RPMI8226 (cell line): Measurements from ENCODE around the gene PDZD7.

Experiments used
- DNase-seq: peaks from one replicate; pipeline ENCODE4 v3.0.0-alpha.2; 2015

The PDZD7 gene

GRCh38 chr10:101060951-101061623 lies 30.2 kb upstream of the PDZD7 start:
- DNase-seq, result peak; percentile 95

DNA sequence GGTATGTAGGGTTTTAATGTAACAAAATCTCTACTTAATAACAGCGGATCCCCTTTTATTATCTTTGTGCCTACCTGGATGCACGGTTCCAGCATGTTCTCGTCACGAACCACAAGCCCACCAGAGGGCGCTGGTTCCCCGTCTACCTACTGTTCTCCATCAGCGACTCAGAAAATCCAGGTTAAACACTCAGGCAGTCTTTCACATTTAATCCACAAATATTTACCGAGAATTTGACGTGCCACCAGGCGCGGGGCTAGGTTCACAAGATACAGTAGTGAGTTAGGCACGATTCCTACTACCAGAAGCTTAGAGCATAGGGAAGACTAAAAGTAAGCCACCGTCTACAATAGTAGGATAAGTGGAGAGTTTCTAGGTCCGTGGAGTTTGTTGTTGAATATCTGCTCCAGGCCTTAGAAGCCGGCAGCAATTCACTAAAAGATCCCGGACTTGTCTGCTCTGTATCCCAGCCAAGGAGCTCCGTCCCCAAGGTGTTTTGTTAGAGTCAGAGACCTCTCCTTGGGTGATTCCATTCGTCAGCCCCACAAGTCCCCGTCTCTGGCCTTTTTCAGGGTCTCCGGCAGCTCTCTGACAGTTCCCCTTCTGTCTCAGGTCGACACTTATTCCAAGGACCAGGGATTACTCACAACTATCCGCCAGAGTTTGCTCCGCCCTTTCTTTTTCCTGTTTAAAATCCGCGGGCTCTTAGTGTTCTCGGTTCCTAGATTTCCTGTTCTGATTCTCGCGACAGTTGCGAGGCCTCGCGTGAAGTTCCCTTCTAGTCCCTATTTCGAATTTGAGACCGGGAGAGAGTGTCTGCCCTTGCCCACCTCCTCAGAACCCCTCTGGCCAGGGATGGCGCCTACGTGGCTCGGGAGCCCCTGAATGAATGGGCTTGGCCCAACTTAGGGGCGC lies 29.4 kb upstream of the PDZD7 start:
- DNase-seq, result peak; percentile 90

DNA sequence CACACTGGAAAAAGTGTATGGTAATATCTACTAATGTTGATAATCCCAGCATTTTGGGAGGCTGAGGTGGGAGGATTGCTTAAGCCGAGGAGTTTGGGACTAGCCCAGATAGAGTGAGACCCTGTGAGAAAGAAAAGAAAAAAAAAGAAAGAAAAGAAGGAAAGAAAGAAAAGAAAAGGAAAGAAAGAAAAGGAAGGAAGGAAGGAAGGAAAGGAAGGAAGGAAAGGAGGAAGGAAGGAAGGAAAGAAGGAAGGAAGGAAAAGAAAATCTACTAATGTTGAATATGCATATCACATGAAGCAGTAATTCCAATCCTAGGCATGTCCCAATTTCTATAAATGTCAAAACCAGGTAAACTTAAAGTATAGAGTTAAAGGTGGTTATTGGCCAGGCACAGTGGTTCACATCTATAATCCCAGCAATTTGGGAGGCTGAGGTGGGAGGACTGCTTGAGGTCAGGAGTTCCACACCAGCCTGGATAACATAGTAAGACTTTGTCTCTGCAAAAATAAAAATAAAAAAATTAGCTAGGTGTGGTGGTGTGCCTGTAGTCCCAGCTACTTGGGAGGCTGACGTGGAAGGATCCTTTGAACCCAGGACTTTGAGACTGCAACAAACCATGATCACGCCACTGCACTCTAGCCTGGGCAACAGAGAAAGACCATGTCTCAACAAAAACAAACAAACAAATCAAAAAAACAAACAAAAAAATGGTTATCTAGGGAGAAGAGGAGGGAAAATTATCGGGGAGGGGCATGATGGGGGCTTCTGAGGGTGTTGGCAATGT lies 25.6 kb upstream of the PDZD7 start:
- DNase-seq, result no peak

DNA sequence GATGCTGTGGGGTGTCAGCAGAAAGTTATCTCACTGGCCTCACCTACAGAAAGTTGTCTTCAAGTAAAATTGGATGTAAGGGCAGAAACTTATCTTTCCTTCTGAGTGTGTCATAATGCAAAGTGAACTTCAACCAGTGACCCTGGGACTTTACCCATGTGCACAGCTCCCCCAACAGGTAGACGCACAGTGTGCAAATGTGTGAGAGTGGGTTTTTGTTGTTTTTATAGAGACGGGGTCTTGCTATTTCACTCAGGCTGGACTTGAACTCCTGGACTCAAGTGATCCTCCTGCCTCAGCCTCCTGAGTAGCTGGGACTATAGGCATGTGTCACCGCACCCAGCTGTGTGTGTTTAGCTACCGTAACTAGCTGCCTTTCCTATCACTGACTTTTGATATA lies 24.5 kb upstream of the PDZD7 start:
- DNase-seq, result no peak

DNA sequence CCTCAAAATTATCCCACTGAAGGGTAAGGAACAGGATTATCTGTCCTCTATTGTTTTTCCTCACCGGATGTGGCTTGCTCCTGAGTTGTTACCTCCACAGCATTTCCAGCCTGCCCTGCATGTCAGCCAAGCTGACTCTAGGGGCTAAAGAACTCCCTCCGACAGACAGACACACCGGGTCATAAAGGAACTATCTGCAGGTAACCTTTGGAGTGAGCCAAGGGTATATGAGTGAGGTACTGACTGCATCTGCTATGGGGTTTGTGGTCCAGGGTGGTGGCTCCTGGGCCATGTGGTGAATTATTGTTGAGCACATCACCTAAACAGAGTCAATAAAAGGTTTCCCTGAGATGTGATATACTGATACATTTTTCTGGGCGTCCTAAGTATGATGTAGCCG lies 23.9 kb upstream of the PDZD7 start:
- DNase-seq, result no peak

GRCh38 chr10:101054351-101054750 lies 23.4 kb upstream of the PDZD7 start:
- DNase-seq, result no peak

GRCh38 chr10:101053516-101053915 lies 22.6 kb upstream of the PDZD7 start:
- DNase-seq, result no peak

DNA sequence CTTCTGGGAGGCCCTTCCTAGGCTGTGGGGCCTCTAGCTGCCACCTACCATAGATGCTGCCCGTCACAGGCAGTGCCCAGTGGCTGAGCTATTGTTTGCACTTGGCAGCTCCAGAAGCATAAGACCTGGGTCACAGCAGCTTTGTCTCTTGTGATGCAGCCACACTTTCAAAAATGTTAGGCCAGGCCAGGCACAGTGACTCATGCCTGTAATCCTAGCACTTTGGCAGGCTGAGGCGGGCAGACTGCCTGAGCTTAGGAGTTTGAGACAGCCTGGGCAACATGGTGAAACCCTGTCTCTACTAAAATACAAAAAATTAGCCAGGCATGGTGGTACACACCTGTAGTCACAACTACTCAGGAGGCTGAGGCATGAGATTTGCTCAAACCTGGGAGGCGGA lies 21.4 kb upstream of the PDZD7 start:
- DNase-seq, result no peak

GRCh38 chr10:101050208-101051069 lies 19.5 kb upstream of the PDZD7 start:
- peak; percentile 71 for DNase-seq

DNA sequence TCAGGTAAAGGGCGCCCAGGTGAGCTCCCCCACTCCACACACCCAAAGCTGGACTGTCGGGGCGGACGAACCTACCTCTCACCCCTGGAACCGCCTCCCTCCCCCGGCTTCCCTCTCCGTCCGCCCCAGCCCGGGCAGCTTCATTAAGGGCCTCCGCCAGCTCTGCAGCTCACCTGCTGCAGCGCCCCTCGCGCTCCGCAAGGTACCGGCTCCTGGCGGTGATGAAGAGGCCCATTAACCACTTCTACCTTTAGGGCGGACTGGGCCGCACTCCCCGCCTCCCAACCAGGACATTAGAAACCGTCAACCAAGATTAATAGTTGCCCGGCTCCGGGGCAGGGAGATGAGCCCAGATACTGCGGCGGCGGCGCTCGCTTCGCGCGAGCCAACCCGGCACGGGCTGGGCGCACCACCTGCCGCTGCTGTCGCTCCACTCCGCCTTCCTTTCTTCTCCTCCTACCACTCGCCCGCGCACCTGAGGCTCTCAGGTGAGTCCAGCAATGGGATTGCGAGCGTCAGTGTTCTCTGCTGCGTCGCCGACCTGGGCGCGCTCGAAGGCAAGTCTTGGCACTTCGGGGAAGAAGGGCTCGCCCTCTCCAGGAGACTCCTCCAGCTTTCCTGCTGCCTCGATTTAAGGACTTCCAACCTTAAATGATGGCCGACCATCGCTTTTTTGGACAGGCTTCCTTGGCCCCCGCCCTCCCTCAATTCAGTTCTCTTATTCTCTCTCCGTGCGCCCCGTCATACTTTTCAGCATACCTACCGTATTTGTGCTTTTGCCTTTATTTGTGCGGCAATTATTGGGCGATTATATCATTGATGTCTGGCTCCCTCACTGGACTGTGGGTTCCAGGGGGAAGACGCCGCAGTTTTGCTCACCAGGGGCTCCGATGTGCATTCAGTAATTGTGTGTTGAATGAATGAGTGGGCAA lies 17.3 kb upstream of the PDZD7 start:
- no peak for DNase-seq

GRCh38 chr10:101047268-101047667 lies 16.3 kb upstream of the PDZD7 start:
- DNase-seq, result no peak

DNA sequence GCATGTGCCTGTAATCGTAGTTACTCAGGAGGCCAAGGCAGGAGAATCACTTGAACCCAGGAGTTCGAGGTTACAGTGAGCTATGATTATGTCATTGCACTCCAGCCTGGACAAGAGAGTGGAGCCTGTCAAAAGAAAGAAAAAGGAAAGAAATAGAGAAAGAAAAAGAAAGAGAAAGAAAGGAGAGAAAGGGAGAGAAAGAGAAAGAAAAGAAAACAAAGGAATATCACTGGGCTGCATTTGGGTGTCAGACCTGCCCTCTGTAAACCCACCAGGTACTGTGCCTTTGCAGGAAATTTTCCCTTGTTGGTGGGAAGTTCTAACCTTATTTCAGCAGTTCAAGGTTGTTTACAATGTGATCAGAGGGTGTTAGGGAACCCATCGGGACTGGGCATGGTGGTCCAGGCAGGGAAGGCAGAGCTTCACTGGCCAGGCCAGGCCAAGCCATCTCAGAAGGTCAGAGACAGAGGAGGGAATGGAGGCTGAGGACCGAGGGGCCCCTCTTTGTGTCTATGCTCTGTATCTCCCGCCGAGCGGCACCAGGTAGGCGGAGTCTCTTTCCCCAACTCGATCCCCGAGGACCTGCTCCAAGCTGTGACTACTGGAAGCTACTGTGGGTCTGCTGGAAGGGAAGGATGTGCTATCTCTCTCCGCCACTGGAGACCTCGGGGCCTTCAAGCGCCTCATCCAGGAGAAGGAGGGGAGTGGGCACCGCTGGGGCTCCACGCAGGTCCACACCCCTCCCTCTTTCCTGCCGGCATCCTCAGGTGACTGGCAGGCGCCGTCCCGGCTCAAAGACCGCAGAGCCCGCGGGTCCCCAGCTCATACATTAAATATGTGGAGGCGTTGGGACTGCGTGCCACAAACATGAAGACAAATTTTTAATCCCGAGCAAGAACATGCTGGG lies 15.7 kb upstream of the PDZD7 start:
- DNase-seq, result no peak

DNA sequence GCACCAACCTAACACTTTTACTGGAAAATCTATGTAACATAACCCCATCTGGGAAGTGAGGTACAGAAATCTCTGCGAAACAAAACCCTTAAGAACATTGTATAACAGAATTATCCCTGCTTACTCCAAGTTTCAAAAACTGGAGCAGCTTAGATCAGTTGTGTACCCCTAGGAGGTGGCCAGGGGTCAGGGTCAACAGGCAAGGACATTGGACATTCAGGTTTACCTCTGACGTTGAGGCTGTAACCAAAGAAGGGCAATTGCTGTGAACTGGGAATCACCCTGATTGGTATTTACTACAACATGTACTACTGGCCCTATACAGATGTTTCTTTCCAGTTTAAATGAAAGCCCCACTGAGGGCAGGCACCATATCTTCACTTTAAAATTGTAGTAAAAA lies 13.2 kb upstream of the PDZD7 start:
- no peak for DNase-seq

DNA sequence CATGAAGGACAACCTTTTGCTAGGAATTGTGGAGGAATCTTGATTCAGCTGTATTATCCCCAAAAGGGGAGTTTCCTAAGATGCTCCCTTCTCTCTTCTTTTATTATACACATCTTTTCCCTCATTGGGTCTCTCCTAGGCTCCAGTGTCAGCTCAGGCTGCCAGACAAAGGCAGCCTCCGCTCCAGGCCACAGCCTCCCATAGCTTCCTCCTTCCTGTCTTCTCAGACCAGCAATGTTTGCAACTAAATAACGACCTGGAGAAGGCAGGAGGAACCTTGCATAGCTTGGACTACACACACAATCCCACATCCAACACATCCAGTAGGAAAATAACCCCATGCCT lies 12.4 kb upstream of the PDZD7 start:
- no peak for DNase-seq

DNA sequence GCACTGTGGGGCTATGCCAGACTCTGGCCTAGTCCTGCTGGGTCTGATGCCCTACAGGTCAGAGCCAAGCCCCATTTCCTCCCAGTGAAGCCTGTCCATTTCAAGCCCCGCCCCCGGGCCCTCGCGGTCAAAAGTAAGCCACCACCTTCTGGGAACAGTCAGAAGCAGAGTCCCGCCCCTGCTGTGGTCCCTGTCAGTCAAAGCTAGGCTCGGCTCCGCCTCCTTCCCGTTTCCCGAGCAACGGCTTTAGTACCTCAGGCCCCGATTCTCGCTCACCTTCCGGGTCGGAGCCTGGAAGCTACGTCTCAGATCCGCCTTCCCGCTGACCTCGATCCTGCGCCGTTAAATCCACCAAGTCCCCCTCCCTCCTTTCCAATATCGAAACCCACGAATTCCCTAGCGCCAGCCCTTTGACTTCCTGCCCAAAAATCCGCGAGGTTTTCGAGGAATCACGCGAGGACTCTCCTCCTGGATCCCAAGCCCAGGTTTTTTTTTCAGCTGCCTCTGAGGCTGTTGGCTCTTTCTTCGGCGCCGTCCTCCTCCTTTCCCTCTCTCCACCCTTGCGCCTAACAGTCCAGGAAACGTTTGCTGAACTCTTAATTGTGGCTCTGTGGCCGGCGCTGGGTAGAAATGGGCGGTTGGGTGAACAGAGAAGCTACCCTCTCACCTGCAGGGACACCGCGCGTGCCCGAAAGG lies 11.9 kb upstream of the PDZD7 start:
- peak; percentile 94 for DNase-seq

DNA sequence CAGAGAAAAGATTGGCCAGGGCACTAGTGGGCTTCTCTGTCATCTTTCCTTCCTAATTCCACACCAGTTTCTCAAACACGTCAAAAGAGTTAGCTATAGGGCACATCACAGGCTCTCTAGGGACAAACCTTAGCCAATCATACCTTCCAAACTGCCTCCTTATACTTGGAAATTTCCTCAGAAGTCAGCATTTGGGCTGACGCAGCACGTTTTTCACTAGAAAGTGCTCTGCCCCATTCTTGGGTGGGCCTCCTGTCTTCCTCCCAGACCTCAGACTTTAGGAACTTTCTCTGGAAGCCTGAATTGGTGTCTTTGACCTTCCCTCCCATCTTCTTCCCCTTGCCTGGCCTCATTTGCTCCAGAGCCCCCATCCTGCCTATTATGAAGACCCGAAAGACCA lies 11.2 kb upstream of the PDZD7 start:
- no peak for DNase-seq

- DNase-seq, result peak; percentile 74
Measured at GRCh38 chr10:101041252-101041761, 10.4 kb upstream of the PDZD7 start.

DNA sequence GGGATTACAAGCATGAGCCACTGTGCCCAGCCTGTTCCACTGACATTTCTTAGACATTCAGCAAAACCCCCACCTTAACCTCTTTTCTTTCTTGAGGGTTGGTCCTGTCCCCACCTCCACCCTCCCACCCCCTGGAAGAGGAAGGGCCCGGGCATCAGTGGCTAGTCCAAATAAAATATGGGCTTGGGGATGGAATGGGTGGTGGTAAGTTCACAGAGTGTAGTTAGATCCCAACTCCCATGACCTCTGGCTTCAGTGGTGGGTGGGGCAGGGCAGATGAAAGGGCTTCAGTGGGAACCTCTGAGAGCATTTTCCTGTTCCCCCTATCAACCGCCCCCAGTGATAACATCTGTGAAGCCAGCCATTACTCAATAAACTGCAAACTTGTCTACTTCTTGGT lies 9.9 kb upstream of the PDZD7 start:
- DNase-seq, result no peak

DNA sequence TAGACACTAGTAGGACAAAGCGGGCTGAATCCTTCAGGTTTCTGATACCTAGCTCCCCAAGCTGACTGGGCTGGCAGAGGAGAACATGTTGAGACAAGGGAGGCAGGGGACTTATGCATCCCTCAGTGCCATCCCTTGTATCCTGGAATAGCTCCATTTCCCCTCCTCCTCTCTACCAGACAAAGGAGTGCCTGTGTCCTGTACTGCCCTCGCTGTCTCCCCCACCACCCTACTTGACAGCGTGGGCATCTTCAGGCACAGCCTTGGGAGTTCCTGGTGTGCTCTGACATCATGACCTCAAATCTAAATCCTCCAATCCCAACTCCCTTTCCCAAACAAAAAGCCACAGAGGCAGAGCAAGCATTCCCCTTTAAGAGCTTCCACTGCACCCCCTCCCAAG lies 9.1 kb upstream of the PDZD7 start:
- DNase-seq, result no peak

DNA sequence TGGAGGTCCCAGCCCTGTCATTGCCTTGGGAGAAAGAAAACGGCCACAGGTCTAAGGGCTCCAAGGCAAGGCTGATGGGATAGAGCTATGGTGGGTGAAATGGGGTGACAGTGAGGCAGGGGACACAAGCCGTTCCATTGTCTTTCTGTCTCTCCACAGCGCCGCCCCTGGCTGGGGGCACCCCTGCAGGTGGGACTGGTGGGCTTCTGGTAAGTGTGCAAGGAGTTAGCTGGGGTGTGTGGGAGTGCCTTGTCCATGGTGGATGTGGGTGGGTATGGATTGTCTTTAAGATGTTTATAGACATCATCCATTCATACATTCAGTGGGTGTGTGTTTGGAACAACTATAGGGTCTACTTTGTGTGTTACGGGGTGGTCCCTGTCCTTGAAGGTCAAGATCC lies 7.6 kb upstream of the PDZD7 start:
- no peak for DNase-seq
